ENCODE data around the gene CFAP74. TPM values are rescaled to one million over a fixed set of nuclear protein-coding genes. Genes with fewer than 3 reads are reported as not detected.

The CFAP74 gene
- polyA plus RNA-seq, 3 donors, result 0.02 to 0.24 (median 0.22) TPM

DNA sequence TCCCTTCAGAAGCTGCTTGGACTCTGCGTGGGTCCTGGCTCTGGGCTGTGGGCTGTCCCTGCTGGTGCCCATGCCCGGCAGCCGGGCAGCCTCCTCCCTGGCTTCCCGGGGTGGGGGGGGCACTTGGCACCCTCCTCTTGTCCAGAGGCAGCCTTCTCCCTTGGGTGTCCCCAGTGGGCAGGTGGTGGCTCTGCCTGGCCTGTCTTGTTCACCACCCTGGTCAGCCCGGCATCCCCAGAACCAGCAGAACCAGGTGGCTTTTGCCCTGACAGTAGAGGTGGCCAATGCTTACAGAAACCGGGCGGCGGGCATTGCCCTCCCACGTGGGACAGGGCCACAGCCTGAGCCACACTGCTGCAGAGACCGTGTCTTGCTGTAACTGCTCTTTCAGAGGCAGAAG lies 38.0 kb downstream of the CFAP74 start:
- H3K27ac ChIP-seq (ENCODE audit: low read depth, low read length), result no peak overlapping the region
- WGBS, 3 donors, result 71 to 77% (median 74%) methylated on average over 10 of the region's 10 CpGs

DNA sequence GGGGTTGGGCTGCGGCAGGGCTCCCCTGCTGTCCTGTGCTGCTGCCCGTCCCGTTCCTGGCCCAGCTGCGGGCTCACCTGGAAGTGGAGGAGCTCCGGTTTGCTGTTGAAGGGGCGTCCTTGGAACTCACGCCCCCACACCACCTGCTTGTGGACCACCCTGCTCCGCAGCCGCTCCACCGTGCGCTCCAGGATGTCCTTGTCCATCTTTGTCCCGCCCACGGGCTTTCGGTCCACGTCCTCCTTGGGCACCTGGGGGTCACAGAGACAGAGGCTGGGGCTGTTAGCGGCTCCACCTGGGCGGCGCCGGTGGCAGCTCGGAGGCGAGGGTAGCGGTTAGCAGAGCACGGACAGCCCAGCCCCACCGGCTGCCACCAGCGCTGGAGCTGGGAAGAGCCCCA lies 38.8 kb downstream of the CFAP74 start:
- 66 to 83% (median 79%) methylated on average over 24 to 25 of the region's 25 CpGs for WGBS, 3 donors
- no peak overlapping the region for H3K27ac ChIP-seq (ENCODE audit: low read depth, low read length)

DNA sequence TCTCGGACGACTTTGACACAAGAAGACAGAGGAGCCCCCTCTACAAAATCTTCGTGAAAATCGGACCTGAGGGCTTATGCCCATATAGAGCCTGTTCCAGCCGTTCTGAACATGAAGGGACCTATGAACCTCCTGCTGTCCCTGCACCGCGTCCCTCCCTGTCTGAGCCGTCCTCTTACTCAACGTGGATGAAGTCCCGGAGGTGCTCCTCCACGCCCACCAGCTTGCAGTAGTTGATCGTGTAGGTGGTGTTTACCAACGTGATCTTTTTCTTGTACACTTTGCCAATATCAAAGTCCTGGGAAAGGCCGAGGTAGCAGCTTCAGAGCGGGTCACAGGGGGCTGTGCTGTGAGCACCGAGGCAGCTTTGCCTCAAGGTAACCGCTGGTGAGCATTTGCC lies 40.0 kb downstream of the CFAP74 start:
- 83 to 85% (median 83%) methylated on average over 17 of the region's 17 CpGs for WGBS, 3 donors
- no peak overlapping the region for H3K27ac ChIP-seq (ENCODE audit: low read depth, low read length)

DNA sequence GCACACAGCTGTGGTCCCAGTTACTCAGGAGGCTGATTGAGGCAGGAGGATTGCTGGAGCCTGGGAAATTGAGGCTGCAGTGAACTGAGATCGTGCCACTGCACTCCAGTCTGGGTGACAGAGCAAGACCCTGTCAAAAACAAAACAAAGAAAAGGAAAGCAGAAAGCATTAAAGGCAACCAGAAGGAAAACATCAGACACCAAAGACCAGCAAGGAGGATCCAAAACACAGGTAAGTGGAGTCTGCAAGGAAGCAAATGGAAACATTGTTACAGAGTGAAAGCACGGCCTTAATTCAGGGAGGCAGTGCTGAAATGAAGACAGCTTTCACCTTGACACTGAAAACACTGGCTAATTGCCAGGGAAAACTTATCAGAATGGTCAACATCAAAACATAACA lies 40.8 kb downstream of the CFAP74 start:
- H3K27ac ChIP-seq (ENCODE audit: low read depth, low read length), result no peak overlapping the region
- WGBS, 3 donors, result 64 to 79% (median 72%) methylated on average over 2 of the region's 2 CpGs

DNA sequence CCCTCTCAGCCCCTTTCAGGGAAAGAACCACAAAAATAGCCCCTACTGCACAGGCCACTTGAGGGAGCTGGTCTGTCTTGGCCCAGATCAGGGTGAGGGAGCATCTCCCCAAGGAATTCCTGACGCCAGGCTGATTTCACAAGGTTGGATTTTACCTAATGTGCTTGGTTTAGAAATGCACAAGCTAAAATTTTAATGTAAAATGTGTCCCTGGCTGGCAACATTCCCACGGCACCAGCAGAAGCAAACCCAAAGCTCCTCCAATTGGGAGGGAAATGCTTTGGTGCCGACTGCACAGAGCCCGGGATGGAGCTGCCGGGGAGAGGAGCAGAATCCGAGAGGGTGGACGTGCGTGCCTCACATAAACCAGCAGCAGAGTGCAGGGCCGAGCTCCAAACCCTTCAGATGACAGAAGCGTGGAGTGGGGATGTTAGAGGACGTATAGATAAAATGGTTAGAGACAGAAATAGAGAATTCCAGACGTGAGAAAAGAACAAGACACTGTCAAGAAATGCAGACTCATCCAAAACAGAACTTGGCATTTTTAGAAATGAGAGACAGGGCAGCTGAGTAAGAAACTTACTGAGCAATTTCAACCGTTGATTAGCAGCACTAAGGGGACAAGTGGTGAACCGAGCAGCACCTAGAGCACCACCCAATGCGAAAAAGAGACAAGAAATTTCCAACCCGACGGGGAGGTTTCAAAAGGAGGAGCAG lies 42.9 kb downstream of the CFAP74 start:
- 46 to 55% (median 52%) methylated on average over 17 of the region's 17 CpGs for WGBS, 3 donors

DNA sequence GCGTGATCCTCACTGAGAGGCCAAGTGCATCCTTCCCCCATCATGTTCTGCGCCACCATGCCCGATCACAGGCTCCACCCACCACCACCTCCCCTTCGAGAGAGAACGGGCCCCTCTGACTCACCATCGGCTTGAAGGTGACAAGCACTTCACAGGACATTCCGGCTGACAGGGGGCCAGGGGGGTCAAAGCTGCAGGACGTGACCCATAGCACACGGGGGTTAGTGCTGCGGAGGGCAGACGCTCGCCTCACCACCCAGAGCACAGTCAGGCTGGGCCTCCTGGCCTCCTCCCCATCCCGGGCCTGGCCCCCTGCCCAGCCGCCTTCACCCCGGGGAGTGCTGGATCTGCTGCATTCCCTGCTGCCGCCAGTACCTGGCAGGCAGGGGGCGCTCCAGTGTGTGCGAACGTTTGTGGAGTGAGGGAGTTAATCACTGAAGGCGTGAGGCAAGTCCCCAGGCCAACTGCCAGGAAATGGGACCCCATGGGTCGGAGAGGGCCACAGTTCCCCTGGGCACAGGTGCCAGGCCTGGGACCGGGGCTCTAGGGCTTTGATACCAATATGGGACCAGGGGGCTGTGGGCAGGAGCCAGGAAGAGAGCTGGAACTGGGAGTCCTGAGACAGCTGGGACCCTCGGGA lies 43.6 kb downstream of the CFAP74 start:
- no peak overlapping the region for H3K27ac ChIP-seq (ENCODE audit: low read depth, low read length)
- 6 to 8% (median 6%) methylated on average over 23 of the region's 23 CpGs for WGBS, 3 donors

More for the DNA sequence above, 42.9 kb downstream of the CFAP74 start:
- no peak overlapping the region for H3K27ac ChIP-seq (ENCODE audit: low read depth, low read length)

DNA sequence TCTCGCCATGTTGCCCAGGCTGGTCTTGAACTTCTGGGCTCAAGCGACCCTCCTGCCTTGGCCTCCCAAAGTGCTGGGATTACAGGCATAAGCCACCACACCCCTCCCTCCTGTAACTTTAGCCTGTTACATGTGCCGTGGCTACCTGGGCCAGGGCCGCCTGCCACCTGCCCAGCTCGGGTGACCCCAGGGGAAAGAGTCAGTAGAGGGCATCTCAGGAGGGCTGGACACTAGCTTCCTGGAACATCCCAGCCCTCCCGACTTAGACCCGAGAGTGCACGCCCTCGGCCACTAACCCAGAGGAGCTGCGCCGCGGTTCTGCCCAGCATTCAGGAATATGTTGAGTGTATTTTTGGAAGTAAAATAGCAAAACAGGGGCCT lies 44.1 kb downstream of the CFAP74 start:
- 63 to 74% (median 71%) methylated on average over 12 of the region's 12 CpGs for WGBS, 3 donors
- H3K27ac ChIP-seq (ENCODE audit: low read depth, low read length), result no peak overlapping the region

DNA sequence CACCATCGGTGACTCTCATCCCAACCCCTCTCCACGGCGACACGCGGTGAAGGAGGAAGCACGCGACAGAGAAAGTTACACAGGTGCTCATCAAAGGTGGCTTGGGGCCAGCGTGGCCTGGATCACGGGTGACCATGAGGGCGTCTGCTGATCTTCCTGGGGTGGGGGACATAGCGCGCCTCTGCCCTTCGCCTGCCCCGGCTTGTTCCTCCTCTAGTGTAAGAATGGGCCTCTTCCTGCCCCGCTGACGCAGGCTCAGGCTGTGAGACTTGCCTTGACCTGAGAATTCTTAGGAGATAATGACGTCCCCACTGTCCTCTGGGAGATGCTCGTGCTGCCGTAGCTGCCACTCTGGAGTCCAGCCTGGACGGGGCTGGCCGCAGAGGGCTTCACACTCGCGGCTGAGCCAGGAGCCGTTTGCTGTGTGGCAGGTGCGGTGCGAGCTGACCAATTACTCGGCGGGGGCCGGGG lies 45.5 kb downstream of the CFAP74 start:
- 72 to 83% (median 76%) methylated on average over 29 of the region's 29 CpGs for WGBS, 3 donors
- H3K27ac ChIP-seq (ENCODE audit: low read depth, low read length), result no peak overlapping the region

DNA sequence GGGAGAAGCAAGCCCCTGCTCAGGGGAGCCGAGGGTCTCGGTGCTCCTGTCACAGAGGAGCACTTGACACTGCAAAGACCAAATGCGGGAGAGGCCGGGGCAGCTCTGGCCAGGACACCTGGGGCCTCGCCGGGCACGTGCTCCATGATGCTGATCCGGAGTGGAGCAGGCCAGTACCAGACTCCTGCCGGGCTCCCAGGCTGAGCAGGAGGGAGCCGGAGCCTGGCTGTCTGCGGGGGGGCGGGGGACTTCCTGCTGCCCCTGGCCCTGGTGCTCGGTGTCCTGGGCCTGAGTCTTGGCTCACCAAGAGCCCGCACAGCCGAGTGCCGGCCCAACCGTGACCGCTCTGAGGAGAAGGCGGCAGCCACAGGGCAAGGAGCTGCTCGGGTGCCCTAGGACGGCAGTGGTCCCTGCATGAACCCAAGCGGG lies 46.0 kb downstream of the CFAP74 start:
- WGBS, 3 donors, result 80 to 83% (median 81%) methylated on average over 18 to 22 of the region's 22 CpGs
- no peak overlapping the region for H3K27ac ChIP-seq (ENCODE audit: low read depth, low read length)

DNA sequence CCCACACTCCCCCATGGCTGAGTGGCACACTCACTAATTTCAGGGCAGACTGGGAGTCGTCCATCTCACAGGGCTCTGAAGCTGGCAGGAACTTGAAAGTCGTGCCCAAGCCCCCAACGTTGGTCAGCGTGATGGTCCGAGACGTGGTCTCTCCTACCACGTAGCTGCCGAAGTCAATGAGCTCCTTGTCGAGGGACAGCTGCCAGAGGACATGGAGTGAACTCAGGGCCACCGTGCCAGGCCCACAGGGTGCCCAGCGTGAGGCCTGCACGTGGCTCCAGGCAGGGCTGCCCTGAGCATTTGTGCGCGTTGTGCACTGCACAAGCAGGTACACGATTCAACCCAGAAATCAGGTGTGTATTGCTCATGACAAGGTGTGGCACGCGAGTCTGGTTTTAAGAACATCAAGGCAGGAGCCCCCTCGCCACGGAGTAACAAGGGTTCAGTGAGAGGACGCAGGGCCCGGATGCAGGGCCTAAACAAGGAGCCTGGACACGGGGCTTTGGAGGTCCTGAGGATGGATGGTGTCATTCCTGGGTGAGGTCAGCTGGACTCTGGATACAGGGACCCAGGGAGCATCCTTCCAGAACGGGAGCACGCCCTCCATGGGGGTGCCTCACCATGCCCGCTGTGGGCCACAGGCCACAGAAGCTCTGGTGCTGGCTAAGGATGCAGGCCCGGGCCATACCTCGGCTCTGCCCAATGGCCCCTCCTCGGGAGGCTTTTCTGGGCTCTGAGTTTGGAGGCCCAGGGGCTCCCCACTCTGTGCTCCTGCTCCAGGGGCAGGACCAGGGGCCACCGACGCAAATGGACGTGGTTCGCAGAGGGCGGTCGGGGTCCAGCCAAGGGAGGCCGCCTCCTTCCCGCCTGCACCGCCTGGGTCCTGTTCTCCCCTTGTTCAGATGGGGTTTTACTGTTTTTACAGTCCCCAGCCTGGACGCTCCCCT lies 46.7 kb downstream of the CFAP74 start:
- WGBS, 3 donors, result 90 to 94% (median 92%) methylated on average over 35 to 38 of the region's 38 CpGs
- no peak overlapping the region for H3K27ac ChIP-seq (ENCODE audit: low read depth, low read length)

DNA sequence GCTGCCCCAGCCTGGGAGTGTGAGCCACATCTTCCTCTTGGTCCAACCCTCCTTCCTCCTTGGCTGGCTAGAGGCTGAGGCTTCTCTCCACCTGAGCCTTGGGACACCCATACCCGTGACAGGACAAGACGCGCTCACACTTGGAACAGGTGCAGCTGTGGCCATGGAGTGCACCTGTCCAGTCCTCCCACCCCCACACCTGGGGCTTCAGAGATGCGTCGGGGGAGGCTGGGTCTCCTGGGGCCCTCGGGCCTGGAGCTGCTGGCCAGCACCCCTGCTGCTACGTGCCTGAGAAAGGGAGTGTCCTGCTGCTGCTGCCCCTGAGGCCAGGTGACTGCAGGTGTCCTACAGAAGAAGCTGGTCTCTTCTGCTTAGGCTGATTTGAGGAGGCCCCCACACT lies 47.5 kb downstream of the CFAP74 start:
- H3K27ac ChIP-seq (ENCODE audit: low read depth, low read length), result no peak overlapping the region
- WGBS, 3 donors, result 72 to 86% (median 83%) methylated on average over 7 of the region's 7 CpGs

DNA sequence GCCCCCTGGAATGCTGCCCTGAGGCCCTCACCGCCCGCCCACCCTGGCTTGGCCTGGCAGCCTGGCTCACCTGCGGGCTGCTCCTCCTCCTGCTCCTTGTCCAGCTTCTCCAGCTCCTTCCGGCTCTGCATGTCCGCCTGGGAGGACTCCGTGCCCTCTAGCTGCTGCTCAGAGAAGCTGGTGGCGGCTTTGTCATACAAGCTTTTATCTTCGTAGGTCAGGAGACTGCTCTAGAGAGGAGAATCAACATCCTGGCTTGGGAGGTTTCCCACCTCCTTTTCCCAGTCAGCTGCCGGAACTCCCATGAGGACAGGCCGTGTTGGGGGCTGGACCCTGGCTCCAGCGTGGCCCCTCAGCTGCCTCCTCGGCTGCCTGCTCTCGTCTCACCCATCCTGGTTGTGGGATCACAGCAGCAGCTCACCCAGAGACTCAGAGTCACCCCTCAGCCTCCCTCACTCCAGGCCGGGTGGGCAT lies 47.9 kb downstream of the CFAP74 start:
- 46 to 67% (median 63%) methylated on average over 14 of the region's 14 CpGs for WGBS, 3 donors
- H3K27ac ChIP-seq (ENCODE audit: low read depth, low read length), result no peak overlapping the region

DNA sequence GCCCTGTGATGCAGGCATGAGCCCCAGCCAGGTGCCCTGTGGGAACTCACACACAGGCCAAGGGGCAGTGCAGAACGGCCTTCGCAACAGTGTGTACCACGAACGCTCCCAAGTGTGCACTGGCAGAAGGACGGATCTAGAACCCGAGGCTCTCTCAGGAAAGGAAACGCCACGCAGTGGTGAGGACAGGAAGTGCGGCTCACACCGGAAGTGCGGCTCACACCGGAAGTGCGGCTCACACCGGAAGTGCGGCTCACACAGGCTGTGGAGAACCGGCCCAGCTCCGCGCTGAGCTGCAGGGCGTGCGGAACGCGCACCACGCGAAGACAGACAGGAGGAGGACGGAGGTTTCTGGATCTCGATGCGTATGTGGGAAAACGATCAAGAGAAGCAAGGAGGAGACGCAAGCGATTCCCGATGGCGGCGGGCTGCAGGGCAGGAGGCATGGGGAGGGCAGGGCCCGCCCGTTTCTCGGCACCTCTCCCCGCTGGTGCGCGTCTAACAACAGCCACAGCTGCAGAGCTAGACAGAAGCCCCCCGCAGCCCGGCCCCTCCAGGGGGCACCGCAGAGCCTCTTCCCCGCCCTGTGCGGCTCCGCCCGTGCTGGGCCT lies 48.6 kb downstream of the CFAP74 start:
- H3K27ac ChIP-seq (ENCODE audit: low read depth, low read length), result no peak overlapping the region
- WGBS, 3 donors, result 75 to 88% (median 87%) methylated on average over 45 to 46 of the region's 46 CpGs

DNA sequence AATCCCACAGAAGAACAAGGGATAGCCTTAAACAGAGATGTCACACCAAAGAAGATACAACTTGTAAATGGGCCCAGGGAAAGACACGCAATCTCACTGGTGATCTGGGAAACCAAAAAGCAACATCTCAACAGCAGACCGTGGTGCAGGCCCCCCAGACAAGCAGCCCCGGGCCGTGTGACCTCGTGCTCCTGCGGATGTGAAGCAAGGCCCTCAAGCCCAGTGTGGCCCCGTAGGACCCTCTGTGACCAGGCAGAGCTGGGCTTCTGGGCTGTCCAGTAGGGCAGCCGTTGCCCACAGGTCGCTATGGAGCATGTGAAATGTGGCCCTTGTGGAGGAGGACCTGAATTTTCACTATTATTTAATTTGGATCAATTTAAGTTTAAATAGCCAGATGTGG lies 49.6 kb downstream of the CFAP74 start:
- WGBS, 3 donors, result 83 to 92% (median 91%) methylated on average over 9 of the region's 9 CpGs
- H3K27ac ChIP-seq (ENCODE audit: low read depth, low read length), result no peak overlapping the region

DNA sequence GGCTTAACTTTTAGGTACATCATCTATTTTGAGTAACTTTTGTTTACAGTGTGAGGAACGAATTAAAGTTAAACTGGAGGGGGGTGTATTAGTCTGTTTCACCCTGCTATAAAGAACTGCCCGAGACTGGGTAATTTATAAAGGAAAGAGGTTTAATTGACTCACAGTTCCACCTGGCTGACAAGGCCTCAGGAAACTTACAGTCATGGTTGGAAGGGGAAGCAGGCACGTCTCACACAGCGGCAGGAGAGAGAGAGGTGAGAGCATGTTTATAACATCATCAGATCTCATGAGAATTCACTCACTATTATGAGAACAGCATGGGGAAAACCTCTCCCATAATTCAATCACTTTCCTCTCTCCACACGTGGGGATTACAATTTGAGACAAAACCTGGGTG lies 52.6 kb downstream of the CFAP74 start:
- 78 to 82% (median 81%) methylated on average over 5 of the region's 5 CpGs for WGBS, 3 donors
- no peak overlapping the region for H3K27ac ChIP-seq (ENCODE audit: low read depth, low read length)

DNA sequence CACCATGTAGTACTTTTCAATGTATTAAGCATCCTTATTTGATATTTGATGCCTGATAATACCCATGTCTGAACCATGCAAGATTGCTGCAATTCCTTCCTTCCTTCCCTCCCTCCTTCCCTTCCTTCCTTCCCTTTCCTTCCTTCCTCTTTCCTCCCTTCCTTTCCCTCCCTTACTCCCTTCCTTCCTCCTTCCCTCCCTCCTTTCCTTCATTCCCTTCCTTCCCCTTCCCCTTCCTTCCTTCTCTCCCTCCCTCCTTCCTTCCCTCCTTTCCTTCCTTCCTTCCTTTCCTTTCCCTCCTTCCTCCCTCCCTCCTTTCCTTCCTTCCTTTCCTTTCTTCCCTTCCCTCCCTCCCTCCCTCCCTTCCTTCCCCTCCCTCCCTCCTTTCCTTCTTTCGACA lies 54.8 kb downstream of the CFAP74 start:
- H3K27ac ChIP-seq (ENCODE audit: low read depth, low read length), result no peak overlapping the region
- 44 to 57% (median 52%) methylated on average over 1 of the region's 1 CpG for WGBS, 3 donors

DNA sequence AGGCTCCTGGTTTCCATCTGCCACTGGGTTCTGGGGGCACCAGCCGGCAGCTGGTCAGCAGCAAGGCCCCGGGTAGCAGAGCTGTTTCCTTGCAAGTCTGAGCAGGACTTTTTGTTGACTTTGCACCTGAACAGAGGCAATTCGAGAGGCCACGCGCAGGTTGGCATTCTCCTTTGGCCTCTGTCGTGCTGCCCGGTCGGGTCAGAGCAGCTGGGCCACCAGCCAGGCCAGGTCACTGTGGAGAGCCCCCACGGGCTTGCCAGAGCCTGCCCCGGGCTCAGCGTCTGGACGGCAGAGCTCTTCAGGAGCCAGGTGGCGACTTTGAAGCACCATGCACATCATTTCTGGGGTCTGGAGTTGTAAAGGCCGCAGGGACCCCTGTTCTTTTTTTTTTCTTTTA lies 56.1 kb downstream of the CFAP74 start:
- WGBS, 3 donors, result 70 to 76% (median 75%) methylated on average over 14 of the region's 14 CpGs
- no peak overlapping the region for H3K27ac ChIP-seq (ENCODE audit: low read depth, low read length)

DNA sequence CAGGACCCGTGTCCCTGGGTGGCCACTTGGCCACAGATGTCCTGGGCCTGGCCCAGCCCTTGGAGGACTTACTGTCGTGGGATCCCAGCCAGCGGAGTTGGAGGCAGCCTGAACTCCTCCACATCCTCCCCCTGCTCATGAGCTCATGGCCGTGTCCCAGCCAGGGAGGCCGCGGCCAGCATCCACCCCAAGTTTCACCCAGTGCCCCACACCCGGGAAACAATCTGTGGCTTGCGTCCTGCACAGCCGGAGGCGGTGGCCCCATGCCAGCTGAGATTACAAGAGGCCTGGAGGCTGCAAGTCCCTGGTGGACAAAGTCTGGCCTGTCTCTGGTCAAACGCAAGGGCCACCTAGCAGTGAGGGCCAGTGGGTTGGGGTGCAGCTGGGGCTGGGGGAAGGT lies 57.0 kb downstream of the CFAP74 start:
- H3K27ac ChIP-seq (ENCODE audit: low read depth, low read length), result no peak overlapping the region
- 30 to 44% (median 34%) methylated on average over 11 of the region's 11 CpGs for WGBS, 3 donors

All from adipose tissue (tissue), 3 donors.